GM10266 (cell line): ENCODE data around the gene SHC4.

Experiments
- DNase-seq: peaks from one replicate; pipeline ENCODE4 v3.0.0; 2012; ENCODE audit errors: extremely low spot score
- TF ChIP-seq, protein P1 (sequence below): IDR thresholded peaks from 2 replicates; pipeline ENCODE4 v1.5.1; 2012; ENCODE audit warnings: mild to moderate bottlenecking, low read depth; ENCODE audit not compliant: control insufficient read depth, insufficient read depth; ENCODE audit errors: missing control alignments

SHC4 gene

DNA sequence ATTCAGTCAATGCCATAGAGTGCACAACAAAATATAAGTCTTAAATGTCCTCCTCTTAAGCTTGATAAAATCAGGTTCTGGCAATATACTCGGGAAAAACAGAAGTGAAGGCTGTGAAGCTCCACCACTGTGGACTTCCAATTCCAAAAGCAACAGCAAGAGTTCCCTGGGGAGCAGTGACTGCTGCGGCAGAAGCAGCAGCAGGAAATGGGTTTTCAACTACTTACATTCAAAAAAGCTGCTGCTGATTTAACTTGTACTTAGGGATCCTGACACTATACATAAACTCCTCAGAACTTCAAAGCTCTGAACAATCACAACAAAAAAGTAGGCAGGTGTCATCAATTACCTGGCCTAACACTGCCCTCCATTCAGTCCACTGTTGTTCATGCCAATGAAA lies 157.6 kb downstream of the SHC4 start:
- DNase-seq = no peak
- TF ChIP-seq, protein P1, sequence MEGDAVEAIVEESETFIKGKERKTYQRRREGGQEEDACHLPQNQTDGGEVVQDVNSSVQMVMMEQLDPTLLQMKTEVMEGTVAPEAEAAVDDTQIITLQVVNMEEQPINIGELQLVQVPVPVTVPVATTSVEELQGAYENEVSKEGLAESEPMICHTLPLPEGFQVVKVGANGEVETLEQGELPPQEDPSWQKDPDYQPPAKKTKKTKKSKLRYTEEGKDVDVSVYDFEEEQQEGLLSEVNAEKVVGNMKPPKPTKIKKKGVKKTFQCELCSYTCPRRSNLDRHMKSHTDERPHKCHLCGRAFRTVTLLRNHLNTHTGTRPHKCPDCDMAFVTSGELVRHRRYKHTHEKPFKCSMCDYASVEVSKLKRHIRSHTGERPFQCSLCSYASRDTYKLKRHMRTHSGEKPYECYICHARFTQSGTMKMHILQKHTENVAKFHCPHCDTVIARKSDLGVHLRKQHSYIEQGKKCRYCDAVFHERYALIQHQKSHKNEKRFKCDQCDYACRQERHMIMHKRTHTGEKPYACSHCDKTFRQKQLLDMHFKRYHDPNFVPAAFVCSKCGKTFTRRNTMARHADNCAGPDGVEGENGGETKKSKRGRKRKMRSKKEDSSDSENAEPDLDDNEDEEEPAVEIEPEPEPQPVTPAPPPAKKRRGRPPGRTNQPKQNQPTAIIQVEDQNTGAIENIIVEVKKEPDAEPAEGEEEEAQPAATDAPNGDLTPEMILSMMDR = no peak

DNA sequence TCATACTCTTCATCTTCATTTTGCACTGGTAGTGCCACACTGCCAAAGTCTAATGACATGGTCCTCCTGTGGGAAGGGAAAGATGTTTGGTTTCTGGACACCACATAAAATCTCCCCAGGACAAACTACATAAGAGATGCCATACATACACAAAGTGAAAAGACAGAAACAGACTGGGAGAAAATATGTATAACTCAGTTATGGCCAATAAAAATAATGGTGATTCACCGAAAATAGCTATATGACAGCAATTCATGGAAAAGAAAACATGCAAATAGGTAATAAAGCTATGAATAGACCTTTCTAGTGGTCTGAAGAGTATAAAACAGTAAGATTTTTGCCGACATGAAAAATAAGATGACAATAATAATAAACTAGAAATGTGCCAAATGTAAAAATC lies 158.1 kb downstream of the SHC4 start:
- no peak for DNase-seq
- TF ChIP-seq, protein P1 = no peak

DNA sequence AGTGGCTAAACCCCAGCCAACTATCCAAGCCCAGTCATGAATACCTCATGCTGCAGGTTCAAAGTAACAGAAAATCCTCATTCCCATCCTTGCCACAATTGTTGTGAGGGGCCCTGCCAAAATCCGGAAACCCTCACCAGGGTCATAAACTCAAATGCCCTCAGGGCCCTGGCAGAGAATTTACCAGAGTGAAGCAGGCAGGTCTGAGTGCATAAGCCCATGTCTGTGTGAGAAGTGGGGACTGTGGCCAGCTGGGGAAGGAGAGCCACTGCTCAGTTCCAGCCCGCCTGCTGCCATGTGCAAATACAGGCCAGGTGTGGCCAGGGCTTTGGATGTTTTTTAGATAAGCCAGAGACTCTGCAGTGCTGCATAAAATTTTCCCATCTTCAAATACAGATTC lies 159.8 kb downstream of the SHC4 start:
- DNase-seq = no peak

DNA sequence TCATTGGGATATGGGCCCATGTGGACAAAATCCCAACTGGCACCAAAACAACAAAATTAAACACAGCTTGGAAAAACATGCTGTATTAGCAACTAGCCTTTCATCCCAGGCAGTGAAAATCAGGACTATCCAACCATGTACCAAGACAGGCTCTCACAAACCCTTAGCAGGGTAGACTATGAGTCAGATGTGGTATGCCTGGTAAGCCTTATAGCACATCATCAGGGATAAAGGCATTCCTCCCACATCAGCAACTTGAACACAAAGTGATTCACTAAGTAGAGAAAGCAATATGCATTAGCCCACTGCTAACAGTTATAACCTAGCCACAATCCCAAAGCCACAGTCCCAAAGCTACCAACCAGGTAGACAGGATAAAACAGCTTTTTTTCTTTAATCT lies 160.9 kb downstream of the SHC4 start:
- TF ChIP-seq, protein P1 = no peak
- DNase-seq = no peak

More for the DNA sequence above, 159.8 kb downstream of the SHC4 start:
- TF ChIP-seq, protein P1 = no peak

DNA sequence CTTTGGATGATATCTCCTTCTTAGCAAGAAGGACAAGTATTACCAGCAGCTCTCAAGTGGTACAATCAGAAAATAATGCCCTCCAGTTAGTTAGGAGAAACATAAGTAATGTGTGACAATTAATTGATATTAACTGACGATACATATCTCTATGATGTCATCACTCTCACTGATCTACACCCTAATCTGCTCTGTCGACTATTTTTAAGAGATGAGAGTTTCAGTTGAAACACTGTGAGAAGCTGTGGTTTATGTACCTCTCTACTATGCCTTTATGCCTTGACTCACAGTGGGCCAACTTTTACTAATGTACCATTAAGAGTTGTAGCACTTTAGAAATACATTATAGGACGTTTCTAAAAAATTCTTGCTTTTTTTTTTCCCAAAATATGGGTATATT lies 161.5 kb downstream of the SHC4 start:
- TF ChIP-seq, protein P1 = no peak
- peak; percentile 32 for DNase-seq

DNA sequence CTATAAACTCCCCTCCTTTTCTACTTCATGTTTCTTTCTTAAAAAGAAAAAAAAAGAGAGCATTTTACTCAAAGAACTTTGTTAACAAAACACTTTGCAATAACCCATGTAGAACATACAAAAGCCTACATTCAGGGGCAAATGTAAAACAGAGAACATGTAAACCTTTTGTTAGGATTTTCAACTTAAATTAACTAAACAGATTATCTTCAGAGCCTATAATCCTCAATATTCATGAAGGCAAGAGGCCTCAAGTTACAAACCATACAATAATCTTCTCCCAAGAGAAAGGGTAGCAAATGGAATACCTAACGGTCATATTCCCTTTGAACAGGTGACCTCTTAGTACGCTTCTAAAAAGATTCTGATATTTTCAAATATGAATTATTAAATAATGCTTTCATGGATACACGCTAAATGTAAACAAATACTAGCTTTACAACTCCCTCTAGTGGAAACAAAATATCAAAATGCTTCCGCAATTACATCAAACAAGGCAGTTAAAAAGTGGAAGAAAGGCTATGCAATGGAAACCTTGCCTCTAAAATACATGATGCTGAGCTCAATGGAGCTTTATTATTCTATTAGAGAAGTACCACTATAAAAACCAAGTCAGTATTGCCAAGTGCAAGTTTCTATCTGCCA lies 162.8 kb downstream of the SHC4 start:
- DNase-seq = no peak
- TF ChIP-seq, protein P1 = peak; percentile 47

DNA sequence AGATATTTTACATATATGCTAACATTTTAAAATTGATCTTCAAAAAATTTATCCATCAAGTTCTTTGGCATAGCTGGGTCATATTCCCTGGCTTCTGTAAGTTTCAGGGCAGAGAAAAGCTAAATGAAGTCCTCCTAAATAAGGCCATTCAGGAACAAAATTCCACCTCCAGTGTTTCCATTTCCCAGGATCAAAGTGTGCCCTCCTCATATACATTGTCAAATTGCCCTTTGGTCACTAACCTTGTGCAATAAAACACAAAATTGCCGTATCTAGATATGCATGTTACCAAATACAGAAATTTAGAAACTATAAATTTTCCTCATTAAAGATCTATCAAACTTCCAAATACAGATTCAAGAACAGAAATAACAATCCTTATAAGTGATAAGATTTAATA lies 163.5 kb downstream of the SHC4 start:
- TF ChIP-seq, protein P1 = no peak

More for the DNA sequence above, 163.5 kb downstream of the SHC4 start:
- DNase-seq = no peak
